ENCODE results near the gene BOLA1.

DNA sequence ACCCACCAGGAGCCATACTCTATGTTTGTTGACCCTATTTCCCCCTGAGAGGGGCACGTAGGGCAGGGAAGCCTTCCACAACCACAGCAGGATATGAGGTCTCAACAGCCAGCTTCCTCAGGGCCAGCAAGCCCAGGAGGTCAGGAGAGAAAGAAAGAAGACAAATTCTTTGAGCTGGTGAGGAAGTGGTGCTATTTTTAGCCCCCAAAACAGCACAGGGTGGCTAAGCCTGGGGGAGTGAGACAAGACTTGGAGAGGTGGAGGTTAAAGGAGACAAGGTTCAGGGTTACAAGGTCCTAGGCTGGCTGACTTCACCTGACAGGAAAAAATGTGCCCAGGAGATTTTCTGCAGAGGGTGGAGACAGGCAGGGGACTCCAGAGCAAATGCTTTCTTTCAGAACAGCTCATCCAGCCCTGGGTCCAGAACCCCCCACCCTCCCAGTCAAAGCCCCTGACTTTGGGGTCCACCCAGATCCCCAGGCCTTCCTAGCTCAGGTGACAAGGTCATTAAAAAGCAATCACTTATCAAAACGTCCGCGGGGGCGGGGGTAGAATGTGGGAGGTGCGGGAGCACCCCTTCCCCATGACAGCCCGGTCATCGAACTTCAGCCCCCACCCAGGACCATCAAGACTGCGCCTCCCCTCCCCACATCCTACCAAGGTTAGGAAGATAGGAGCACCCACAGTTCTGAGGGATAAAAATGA, 17.0 kb downstream of the BOLA1 start:
- TF ChIP-seq POLR2AphosphoS5 (IDR thresholded peaks at IDR 0.05; ENCODE audit: low read depth, low read length) (no peak), FOXP2 (optimal IDR thresholded peaks at IDR 0.05; ENCODE audit: borderline replicate concordance, extremely low read depth, extremely low read length, insufficient read depth) (no peak)
- TF ChIP-seq, protein P1, sequence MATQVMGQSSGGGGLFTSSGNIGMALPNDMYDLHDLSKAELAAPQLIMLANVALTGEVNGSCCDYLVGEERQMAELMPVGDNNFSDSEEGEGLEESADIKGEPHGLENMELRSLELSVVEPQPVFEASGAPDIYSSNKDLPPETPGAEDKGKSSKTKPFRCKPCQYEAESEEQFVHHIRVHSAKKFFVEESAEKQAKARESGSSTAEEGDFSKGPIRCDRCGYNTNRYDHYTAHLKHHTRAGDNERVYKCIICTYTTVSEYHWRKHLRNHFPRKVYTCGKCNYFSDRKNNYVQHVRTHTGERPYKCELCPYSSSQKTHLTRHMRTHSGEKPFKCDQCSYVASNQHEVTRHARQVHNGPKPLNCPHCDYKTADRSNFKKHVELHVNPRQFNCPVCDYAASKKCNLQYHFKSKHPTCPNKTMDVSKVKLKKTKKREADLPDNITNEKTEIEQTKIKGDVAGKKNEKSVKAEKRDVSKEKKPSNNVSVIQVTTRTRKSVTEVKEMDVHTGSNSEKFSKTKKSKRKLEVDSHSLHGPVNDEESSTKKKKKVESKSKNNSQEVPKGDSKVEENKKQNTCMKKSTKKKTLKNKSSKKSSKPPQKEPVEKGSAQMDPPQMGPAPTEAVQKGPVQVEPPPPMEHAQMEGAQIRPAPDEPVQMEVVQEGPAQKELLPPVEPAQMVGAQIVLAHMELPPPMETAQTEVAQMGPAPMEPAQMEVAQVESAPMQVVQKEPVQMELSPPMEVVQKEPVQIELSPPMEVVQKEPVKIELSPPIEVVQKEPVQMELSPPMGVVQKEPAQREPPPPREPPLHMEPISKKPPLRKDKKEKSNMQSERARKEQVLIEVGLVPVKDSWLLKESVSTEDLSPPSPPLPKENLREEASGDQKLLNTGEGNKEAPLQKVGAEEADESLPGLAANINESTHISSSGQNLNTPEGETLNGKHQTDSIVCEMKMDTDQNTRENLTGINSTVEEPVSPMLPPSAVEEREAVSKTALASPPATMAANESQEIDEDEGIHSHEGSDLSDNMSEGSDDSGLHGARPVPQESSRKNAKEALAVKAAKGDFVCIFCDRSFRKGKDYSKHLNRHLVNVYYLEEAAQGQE (IDR thresholded peaks at IDR 0.05; ENCODE audit: insufficient read depth in 1 of 2, low read depth in 2 of 2, low read length in 2 of 2) = no peak
